Stomach (tissue), 9 donors: ENCODE measurements around the gene DUOX2. TPM values are rescaled to one million over a fixed set of nuclear protein-coding genes. Genes with fewer than 3 reads are reported as not detected.

Source experiments
- DNase-seq, 2 donors: peaks; one replicate each; pipeline versions ENCODE4 v3.0.0 to v3.0.0-alpha.2; 2013 to 2019
- H3K27ac ChIP-seq, 5 donors: fragments of 200-600 bp in 4 of 5; sonication (generic) in 4 of 5; one replicate each; pipeline ENCODE4 v1.5.1; 2013 to 2019; ENCODE audit warnings: mild to moderate bottlenecking in 1 of 5, moderate library complexity in 1 of 5
- H3K27me3 ChIP-seq, 3 donors: fragments of 200-600 bp; sonication (generic); one replicate each; pipeline ENCODE4 v1.5.1; 2017 to 2019; ENCODE audit warnings: mixed run types in 1 of 3
- H3K36me3 ChIP-seq, 4 donors: fragments of 200-600 bp; sonication (generic); 1 replicate in 3 of 4; 2 replicates in 1 of 4; pipeline ENCODE4 v1.5.1; 2016 to 2019
- H3K4me1 ChIP-seq, 4 donors: fragments of 200-600 bp; sonication (generic); one replicate each; pipeline ENCODE4 v1.5.1; 2016 to 2019
- H3K4me3 ChIP-seq, 4 donors: fragments of 200-600 bp; sonication (generic) in 3 of 4; one replicate each; pipeline ENCODE4 v1.5.1; 2016 to 2019; ENCODE audit warnings: mild to moderate bottlenecking in 1 of 4
- H3K9me3 ChIP-seq, 4 donors: fragments of 200-600 bp; sonication (generic); one replicate each; pipeline ENCODE4 v1.5.1; 2016 to 2019
- CTCF ChIP-seq, 7 experiments: fragments of 450-650 bp in 4 of 7; fragments of 200-600 bp in 3 of 7; sonication (generic) in 3 of 7; IDR thresholded peaks; one replicate each; pipeline ENCODE4 v1.5.1; 2016 to 2019; ENCODE audit warnings: antibody characterized with exemption in 7 of 7, control low read depth in 2 of 7, mild to moderate bottlenecking in 1 of 7
- EP300 ChIP-seq: sonication (generic); formaldehyde crosslinking; IDR thresholded peaks from one replicate; pipeline ENCODE4 v1.6.1; 2017; ENCODE audit warnings: antibody characterized with exemption
- POLR2A ChIP-seq, 4 donors: fragments of 450-650 bp; IDR thresholded peaks; one replicate each; pipeline ENCODE4 v1.6.1; 2016; ENCODE audit warnings: antibody characterized with exemption in 4 of 4, control low read depth in 2 of 4, mild to moderate bottlenecking in 1 of 4, moderate library complexity in 1 of 4
- POLR2AphosphoS5 ChIP-seq, 3 donors: sonication (generic); formaldehyde crosslinking; IDR thresholded peaks; one replicate each; pipeline ENCODE4 v1.6.1; 2016; ENCODE audit warnings: antibody characterized with exemption in 3 of 3
- WGBS, 5 donors: extraction: QIAGEN DNeasy Blood & Tissue Kit in 3 of 5; methylation state at CpG; one replicate each; pipeline versions ENCODE4 v1.1.5 to v1.1.7; 2013 to 2018; 5-methylcytosine and 5-hydroxymethylcytosine counted together
- intact Hi-C: fragments of 100-400 bp; cut with DNase I; formaldehyde crosslinking; loops from one replicate; pipeline ENCODE4 v1.15.1; 2023; ENCODE audit warnings: low total_unique reads
- polyA plus RNA-seq, 3 donors: library from polyadenylated mRNA; stranded (reverse); fragments of 200-250 nt; gene quantifications; one replicate each; pipeline ENCODE4 v1.2.3, GENCODE V29; 2013
- total RNA-seq, 5 donors: library from RNA; depleted of rRNA; stranded (reverse); fragments of >200 nt; gene quantifications; one replicate each; pipeline versions ENCODE4 v1.1.0 to v1.2.3, GENCODE V29; 2014 to 2016
- donor health status: healthy with polysubstance abuse.
- donor health status: Bipolar disorder and iron deficiency.
- donor health status: healthy.

The DUOX2 gene
- total and polyA plus RNA-seq, 8 donors: 1.2 to 445 (median 54.5) TPM

- Histone ChIP-seq H3K4me3 (peak overlapping the region in 2 of 4 donors; percentile 44 to 52), H3K27ac (no peak overlapping the region), H3K36me3 (no peaks in the 10 kb centered on the region), H3K9me3 (no peaks in the 10 kb centered on the region), H3K27me3 (peaks cover 32 to 100% (median 68%) of the 10 kb centered on the region in 3 donors), H3K4me1 (peaks cover 38 to 62% (median 58%) of the 10 kb centered on the region in 4 donors)
- TF ChIP-seq POLR2AphosphoS5 (IDR thresholded peaks at IDR 0.05) (no peak), EP300 (no peak), CTCF (IDR thresholded peaks at IDR 0.05) (no peak), POLR2A (IDR thresholded peaks at IDR 0.05) (no peak)
- intact Hi-C loops: no loop called here
- no peak for DNase-seq
- 32 to 58% (median 38%) methylated on average over 19 of the region's 19 CpGs for WGBS, 5 donors
Observed at GRCh38 chr15:45116006-45116481, 2.1 kb upstream of the DUOX2 start.

GRCh38 chr15:45115312-45115820 lies 1.4 kb upstream of the DUOX2 start:
- Histone ChIP-seq H3K36me3 (no peaks in the 10 kb centered on the region), H3K9me3 (no peaks in the 10 kb centered on the region), H3K27ac (peak overlapping the region in 1 of 5 donors; percentile 36), H3K27me3 (peaks cover 32 to 99% (median 71%) of the 10 kb centered on the region in 3 donors), H3K4me3 (peak overlapping the region in 2 of 4 donors; percentile 44 to 52), H3K4me1 (peaks cover 38 to 62% (median 58%) of the 10 kb centered on the region in 4 donors)
- WGBS, 5 donors: 63 to 80% (median 71%) methylated on average over 7 of the region's 7 CpGs
- intact Hi-C loops: no loop called here
- DNase-seq: no peak
- TF ChIP-seq POLR2AphosphoS5 (IDR thresholded peaks at IDR 0.05): no peak
- TF ChIP-seq EP300: no peak
- no peak for TF ChIP-seq POLR2A (IDR thresholded peaks at IDR 0.05)
- TF ChIP-seq CTCF (IDR thresholded peaks at IDR 0.05): no peak

- Histone ChIP-seq H3K9me3 (no peaks in the 10 kb centered on the region), H3K4me1 (peaks cover 38 to 62% (median 58%) of the 10 kb centered on the region in 4 donors), H3K27ac (peak overlapping the region in 2 of 5 donors; percentile 36 to 56), H3K4me3 (peak overlapping the region in 2 of 4 donors; percentile 44 to 52), H3K36me3 (no peaks in the 10 kb centered on the region), H3K27me3 (peaks cover 36 to 99% (median 74%) of the 10 kb centered on the region in 3 donors)
- WGBS, 5 donors: 5 to 20% (median 7%) methylated on average over 1 to 2 of the region's 2 CpGs
- intact Hi-C loops: no loop called here
- TF ChIP-seq EP300 (no peak), POLR2A (IDR thresholded peaks at IDR 0.05) (no peak), CTCF (IDR thresholded peaks at IDR 0.05) (no peak), POLR2AphosphoS5 (IDR thresholded peaks at IDR 0.05) (no peak)
- no peak for DNase-seq
Observed at GRCh38 chr15:45114751-45115085, 746 bp upstream of the DUOX2 start.

GRCh38 chr15:45113380-45113990 lies 487 bp downstream of the DUOX2 start:
- intact Hi-C loops: no loop called here
- WGBS, 5 donors: 9 to 12% (median 10%) methylated on average over 13 to 14 of the region's 14 CpGs
- Histone ChIP-seq H3K4me3 (peak overlapping the region in 3 of 4 donors; percentile 28 to 52 (median 44)), H3K4me1 (peaks cover 38 to 62% (median 58%) of the 10 kb centered on the region in 4 donors), H3K27ac (peak overlapping the region in 2 of 5 donors; percentile 18 to 56), H3K27me3 (peaks cover 36 to 99% (median 74%) of the 10 kb centered on the region in 3 donors), H3K36me3 (no peaks in the 10 kb centered on the region), H3K9me3 (no peaks in the 10 kb centered on the region)
- no peak for DNase-seq
- TF ChIP-seq POLR2AphosphoS5 (IDR thresholded peaks at IDR 0.05) (no peak), EP300 (no peak), CTCF (IDR thresholded peaks at IDR 0.05) (no peak), POLR2A (IDR thresholded peaks at IDR 0.05) (no peak)
